HG02981 (cell line): ENCODE measurements around the gene RUFY1.
"Not testable (repeated sequence)": the region's sequence is repeated elsewhere in the genome, so short reads cannot be mapped to it uniquely, and the experiment has no call there.

ENCODE experiments used
- ATAC-seq: cut with Tn5 transposase; IDR thresholded peaks from one replicate; pipeline ENCODE4 v1.9.1; 2021; ENCODE audit warnings: mild to moderate bottlenecking, moderate library complexity; ENCODE audit not compliant: unreplicated experiment

Gene RUFY1

GRCh38 chr5:179536676-179537075 lies 13.7 kb upstream of the RUFY1 start:
- ATAC-seq: no peak

DNA sequence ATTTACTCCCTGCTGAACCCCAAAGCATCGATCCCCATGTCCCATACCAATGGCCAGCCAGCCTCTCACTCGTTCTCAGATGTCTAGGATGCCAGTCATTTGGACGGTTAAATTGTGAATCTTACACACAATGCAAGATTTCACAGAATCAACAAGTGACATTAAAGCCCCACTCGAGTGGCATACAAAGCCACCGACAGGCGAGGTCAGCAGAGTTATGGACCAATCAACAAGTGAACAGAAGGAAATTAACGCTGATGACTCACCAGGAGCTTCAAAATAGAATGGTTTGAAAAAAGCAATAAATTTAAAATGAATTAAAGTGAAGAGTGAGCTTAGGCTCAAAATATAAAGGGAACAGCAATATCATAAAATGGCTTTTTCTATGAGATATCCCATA lies 8.2 kb upstream of the RUFY1 start:
- no peak for ATAC-seq

- ATAC-seq: not testable (repeated sequence)
Observed at GRCh38 chr5:179543275-179543674, 7.1 kb upstream of the RUFY1 start.

- no peak for ATAC-seq
Observed at GRCh38 chr5:179553006-179553405, 2.7 kb downstream of the RUFY1 start.

DNA sequence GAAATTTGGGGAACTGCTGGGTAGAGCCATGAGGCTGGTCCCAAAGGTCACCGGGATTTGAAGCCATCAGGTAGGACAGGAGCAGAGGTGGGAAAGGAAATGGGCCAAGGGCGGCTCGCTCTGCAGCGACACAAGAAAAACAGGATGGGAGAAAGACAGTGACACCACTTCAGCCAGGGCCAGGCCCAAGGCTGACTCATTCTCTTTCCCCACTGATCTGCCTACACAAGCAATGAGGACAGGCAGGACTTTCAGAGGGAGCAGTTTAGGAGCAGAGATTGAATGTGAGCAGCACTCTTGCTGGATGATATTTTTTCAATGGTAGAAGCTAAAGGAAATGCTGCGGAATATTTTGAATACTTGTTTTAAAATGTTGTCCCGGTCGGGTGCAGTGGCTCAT lies 3.5 kb downstream of the RUFY1 start:
- ATAC-seq: no peak

DNA sequence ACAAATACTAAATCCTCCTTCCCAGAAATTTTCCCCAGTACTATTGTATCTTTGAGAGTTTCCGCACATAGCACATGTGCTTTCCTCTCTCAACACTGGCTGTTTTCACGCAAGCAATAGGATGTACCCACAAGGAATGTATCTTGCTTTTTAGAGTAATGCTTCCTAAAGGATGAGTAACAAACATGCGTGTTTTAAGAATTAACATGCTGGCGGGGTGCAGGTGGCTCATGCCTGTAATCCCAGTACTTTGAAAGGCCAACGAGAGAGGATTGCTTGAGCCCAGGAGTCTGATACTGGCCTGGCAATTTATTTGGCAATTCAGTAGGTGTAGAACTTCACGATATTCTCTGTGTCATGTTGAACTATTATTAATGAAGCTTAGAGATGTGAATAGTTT lies 4.6 kb downstream of the RUFY1 start:
- no peak for ATAC-seq

GRCh38 chr5:179558261-179558799 lies 8.0 kb downstream of the RUFY1 start:
- ATAC-seq: not testable (repeated sequence)

DNA sequence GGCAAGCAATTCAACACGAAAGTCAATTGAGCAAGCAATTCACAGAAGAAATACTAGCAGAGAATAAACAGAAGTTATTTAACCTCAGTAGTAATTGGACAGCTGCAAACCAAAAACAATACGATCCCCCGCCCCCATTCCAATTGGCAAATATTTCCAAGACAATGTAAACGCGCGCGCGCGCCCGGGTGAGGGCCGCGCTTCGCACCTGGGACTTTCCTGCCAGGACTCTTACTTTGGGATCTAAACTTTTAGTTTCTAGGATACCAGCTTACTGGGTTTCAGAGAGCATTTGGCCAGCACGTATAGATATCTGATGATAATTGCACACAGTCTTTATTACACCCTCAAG lies 8.6 kb downstream of the RUFY1 start:
- ATAC-seq: no peak

DNA sequence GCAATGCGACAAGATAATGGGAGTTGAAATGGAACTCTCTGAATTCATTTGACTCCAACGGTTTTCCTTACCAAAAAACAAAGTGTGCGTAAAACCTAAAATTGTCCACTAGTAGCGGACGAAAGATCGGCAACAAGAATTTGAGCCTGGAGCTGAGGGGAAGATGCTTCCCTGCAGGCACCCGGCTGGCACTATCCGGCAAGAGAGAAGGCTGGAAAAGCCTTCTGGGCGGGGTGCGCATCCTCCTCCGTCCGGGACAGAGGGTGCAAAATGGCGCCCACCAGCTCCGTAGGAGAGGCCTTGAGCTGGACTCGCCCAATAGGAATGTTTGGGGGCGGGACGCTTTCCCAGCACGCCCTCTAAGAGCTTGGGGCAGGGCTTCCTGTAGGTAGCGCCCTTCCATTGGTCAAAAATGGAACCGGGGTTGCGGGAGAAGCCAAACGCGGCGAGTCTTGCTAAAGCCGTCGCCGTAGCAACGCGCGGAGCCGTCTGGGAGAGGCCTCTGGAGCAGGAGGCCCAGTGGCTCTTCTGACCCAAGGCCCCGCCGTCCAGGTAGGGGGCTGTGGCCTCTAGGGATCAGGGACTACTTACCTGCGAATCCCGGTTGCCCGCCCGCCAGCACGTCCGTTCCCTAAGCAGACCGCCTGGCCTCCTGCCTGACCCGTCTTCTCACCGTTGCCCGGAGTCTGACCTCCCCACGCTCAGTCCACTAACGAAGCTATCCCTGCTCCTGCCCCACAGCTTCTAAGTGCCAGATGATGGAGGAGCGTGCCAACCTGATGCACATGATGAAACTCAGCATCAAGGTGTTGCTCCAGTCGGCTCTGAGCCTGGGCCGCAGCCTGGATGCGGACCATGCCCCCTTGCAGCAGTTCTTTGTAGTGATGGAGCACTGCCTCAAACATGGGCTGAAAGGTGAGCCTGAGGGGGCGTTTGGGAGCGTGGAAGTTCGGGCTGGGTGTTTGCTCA lies 9.2 kb downstream of the RUFY1 start:
- ATAC-seq: peak; percentile 99

- ATAC-seq: no peak
Observed at GRCh38 chr5:179564526-179564925, 14.2 kb downstream of the RUFY1 start.

DNA sequence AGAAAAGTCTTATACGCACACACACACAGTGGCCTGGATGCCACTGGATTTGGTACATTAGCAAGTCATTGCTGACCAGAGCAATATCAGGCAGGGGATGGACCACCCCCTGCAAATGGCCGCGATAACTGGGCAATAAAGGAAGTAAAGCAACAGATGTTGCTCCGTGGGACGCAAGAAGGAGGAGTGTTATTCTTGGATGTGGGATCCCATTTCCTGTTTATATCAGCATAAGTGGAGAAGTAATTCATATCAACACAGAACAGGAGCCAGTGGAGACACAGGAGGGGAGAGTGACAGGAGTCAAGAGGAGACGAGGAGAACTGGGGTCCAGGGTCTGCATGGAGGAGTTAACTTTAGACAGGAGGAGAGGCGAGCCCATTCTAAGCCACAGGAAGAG lies 18.4 kb downstream of the RUFY1 start:
- ATAC-seq: no peak

GRCh38 chr5:179572386-179572785 lies 22.0 kb downstream of the RUFY1 start:
- no peak for ATAC-seq

- ATAC-seq: no peak
Observed at GRCh38 chr5:179577286-179577960, 27.1 kb downstream of the RUFY1 start.

DNA sequence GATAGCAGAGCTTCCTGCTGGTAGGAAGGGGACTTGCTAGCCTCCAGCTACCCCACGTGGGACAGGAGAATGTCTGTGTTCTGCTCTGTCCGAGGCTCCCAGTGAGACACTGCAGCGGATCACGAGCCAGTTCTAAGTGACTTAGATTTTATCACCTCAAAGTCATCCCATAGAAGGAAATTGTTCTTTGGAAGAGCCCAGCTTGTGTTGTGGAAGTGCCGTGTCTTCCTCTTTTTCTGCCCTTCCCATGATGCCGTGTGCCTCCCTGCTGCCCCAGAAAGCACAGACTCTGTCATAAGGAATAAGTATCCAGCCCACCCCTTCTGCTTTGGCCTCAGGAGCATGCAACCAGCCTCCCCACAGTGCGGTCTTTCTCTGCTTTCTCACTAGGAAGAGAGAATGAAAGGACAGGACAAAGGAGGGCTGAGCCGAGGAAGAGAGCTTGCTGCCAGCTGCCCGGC lies 35.6 kb downstream of the RUFY1 start:
- no peak for ATAC-seq

- ATAC-seq: no peak
Observed at GRCh38 chr5:179588166-179588565, 37.8 kb downstream of the RUFY1 start.

GRCh38 chr5:179595916-179596315 lies 45.6 kb downstream of the RUFY1 start:
- ATAC-seq: no peak

DNA sequence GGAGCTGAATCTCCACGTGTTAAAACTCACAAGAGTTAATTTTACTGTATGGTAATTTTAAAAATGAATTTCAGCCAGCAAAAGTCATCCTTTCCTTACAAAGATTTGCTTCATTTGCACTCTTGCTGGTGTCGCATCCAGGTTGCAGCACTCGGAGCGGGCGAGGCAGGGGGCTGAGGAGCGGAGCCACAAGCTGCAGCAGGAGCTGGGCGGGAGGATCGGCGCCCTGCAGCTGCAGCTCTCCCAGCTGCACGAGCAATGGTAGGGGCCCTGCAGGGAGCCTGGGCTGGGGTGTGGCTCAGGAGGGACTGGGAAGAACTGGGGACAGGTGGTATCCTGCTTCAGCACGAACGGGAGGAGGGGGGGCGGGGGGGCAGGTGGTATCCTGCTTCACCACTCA lies 46.1 kb downstream of the RUFY1 start:
- ATAC-seq: no peak

GRCh38 chr5:179599100-179599499 lies 48.7 kb downstream of the RUFY1 start:
- no peak for ATAC-seq

DNA sequence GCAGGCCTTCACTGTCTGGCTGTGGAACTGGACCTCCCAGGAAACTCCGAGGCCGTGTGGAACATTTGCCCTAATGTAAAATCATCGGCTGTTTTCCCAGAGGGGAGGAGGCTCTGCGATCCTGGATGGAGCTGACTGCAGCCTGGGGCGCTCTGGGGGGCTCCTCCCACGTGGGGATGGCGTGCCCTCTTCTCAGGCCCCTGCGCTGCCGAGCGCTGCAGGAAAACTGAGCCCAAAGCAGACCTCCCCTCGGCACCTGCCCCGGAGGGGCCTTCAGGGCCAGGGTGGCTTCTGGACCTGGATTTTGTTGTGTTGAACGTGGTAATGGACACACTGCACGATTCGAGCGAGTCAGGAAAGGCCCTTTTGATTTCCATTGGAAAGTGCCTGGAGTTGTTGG lies 49.2 kb downstream of the RUFY1 start:
- no peak for ATAC-seq

DNA sequence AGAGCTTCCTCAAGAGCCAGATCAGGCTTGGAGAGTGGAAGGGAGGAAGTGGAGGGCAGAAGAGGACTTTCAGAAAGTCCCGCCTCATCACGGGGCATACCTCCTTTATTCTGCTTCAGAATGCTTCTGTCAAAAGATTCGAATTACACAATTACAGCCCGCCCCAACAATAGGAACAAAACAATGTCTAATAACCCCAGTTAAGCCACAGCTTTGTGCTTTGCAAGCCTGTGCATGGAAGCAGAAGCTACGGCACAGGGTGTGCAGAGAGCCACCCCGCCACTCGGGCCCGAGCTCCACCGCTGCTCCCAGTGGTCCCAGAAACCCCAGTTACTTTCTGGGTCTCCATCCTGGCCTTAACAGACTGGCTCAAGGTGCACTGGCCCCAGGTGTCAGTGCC lies 49.6 kb downstream of the RUFY1 start:
- ATAC-seq: no peak

DNA sequence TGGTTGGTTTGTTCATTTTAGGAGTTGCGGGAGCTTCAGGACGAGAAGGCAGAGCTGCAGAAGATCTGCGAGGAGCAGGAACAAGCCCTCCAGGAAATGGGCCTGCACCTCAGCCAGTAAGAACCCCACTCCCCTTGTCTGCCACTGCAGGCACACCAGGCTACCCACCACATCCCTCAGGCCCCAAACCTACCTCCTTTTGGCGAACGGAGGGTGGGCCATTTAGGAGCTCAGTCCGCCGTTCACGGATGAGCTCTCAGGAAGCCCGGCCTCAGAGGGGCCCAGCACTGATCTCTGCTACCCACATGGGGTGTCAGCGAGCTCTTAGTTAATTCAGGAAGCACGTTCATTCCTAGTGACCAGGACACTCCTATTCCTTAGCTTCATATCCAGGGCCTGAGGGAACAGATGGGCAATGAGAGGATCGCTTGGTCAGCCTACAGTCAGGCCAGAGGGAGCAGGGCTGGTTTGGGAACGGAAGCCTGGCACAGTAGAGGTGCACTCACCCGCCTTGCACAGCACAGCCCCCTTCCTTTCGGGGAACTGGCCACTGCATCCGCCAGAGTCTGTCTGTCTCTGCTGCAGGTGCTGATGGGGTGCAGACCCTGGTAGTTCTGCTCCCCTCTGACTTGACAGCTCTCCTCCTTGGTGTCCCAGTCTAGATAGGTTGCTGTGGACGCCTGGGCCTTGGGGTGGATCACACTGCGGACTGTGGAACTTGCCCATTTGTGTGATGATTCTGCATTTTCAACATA lies 51.7 kb downstream of the RUFY1 start:
- ATAC-seq: no peak
